Neural cell (in vitro differentiated cells): ENCODE data around the gene NFATC3.

Source experiments
- CTCF ChIP-seq: fragments of 450-650 bp; IDR thresholded peaks from 2 replicates; pipeline ENCODE4 v1.5.1; 2014; ENCODE audit warnings: antibody characterized with exemption, mild to moderate bottlenecking, moderate library complexity; ENCODE audit not compliant: poor library complexity, severe bottlenecking
- EP300 ChIP-seq: fragments of 450-650 bp; conservative IDR thresholded peaks from 2 replicates; pipeline ENCODE4 v1.6.1; 2014; ENCODE audit warnings: antibody characterized with exemption, mild to moderate bottlenecking, moderate library complexity; ENCODE audit not compliant: poor library complexity, severe bottlenecking
- EZH2 ChIP-seq: fragments of 200-600, 300-800 bp; shearing (Covaris generic), sonication (generic); IDR thresholded peaks from 2 replicates; pipeline ENCODE4 v1.6.1; 2014; ENCODE audit warnings: antibody characterized with exemption, low read length, borderline replicate concordance, mild to moderate bottlenecking; ENCODE audit not compliant: insufficient read depth, poor library complexity, severe bottlenecking
- POLR2AphosphoS5 ChIP-seq: IDR thresholded peaks from 2 replicates; pipeline ENCODE4 v1.6.1; 2012
- RAD21 ChIP-seq: fragments of 450-650 bp; conservative IDR thresholded peaks from 2 replicates; pipeline ENCODE4 v1.6.1; 2014; ENCODE audit warnings: antibody characterized with exemption, mild to moderate bottlenecking, moderate library complexity
- SMC3 ChIP-seq: fragments of 450-650 bp; conservative IDR thresholded peaks from 2 replicates; pipeline ENCODE4 v1.6.1; 2014; ENCODE audit warnings: antibody characterized with exemption, mild to moderate bottlenecking, moderate library complexity; ENCODE audit not compliant: poor library complexity
- TAF1 ChIP-seq: IDR thresholded peaks from 2 replicates; pipeline ENCODE4 v1.6.1; 2012; ENCODE audit warnings: low read depth
- TF ChIP-seq, protein P1 (sequence below): IDR thresholded peaks from 2 replicates; pipeline ENCODE4 v1.6.1; 2012; ENCODE audit warnings: borderline replicate concordance

- no peak for TF ChIP-seq CTCF
- TF ChIP-seq, protein P1, sequence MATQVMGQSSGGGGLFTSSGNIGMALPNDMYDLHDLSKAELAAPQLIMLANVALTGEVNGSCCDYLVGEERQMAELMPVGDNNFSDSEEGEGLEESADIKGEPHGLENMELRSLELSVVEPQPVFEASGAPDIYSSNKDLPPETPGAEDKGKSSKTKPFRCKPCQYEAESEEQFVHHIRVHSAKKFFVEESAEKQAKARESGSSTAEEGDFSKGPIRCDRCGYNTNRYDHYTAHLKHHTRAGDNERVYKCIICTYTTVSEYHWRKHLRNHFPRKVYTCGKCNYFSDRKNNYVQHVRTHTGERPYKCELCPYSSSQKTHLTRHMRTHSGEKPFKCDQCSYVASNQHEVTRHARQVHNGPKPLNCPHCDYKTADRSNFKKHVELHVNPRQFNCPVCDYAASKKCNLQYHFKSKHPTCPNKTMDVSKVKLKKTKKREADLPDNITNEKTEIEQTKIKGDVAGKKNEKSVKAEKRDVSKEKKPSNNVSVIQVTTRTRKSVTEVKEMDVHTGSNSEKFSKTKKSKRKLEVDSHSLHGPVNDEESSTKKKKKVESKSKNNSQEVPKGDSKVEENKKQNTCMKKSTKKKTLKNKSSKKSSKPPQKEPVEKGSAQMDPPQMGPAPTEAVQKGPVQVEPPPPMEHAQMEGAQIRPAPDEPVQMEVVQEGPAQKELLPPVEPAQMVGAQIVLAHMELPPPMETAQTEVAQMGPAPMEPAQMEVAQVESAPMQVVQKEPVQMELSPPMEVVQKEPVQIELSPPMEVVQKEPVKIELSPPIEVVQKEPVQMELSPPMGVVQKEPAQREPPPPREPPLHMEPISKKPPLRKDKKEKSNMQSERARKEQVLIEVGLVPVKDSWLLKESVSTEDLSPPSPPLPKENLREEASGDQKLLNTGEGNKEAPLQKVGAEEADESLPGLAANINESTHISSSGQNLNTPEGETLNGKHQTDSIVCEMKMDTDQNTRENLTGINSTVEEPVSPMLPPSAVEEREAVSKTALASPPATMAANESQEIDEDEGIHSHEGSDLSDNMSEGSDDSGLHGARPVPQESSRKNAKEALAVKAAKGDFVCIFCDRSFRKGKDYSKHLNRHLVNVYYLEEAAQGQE, result no peak
- TF ChIP-seq EZH2, result no peak
- TF ChIP-seq TAF1, result no peak
- TF ChIP-seq RAD21, result no peak
- no peak for TF ChIP-seq SMC3
- TF ChIP-seq POLR2AphosphoS5, result no peak
- TF ChIP-seq EP300, result no peak
These were observed 10.2 kb upstream of the NFATC3 start for GRCh38 chr16:68074850-68075555.
